GM12892 (cell line): ENCODE results near the gene RBM22.
"Not testable (repeated sequence)": the region's sequence is repeated elsewhere in the genome, so short reads cannot be mapped to it uniquely, and the experiment has no call there.

ENCODE experiments used
- POLR2A ChIP-seq: IDR thresholded peaks from 2 replicates; pipeline ENCODE4 v1.6.1; 2011; ENCODE audit warnings: low read depth, low read length, control low read depth
- POLR2AphosphoS5 ChIP-seq: IDR thresholded peaks from 2 replicates; pipeline ENCODE4 v1.6.1; 2011; ENCODE audit warnings: low read depth, low read length, control low read depth
- TAF1 ChIP-seq: IDR thresholded peaks from 2 replicates; pipeline ENCODE4 v1.6.1; 2011; ENCODE audit warnings: low read depth, mild to moderate bottlenecking, control low read depth, low read length, borderline replicate concordance

GRCh38 chr5:150743142-150743488, 42.3 kb upstream of the RBM22 start:
- not testable (repeated sequence) for TF ChIP-seq POLR2A, TAF1, POLR2AphosphoS5
